Right lobe of liver (tissue), 4 donors: ENCODE results near the gene GID8.

Source experiments
- POLR2A ChIP-seq: fragments of 450-650 bp; IDR thresholded peaks from one replicate; pipeline ENCODE4 v1.6.1; 2017; ENCODE audit warnings: antibody characterized with exemption, mild to moderate bottlenecking
- TF ChIP-seq, protein P1 (sequence below), 4 donors: fragments of 200-600 bp in 3 of 4; fragments of 450-650 bp in 1 of 4; IDR thresholded peaks; one replicate each; pipeline versions ENCODE4 v1.5.1 to v1.8.0; 2016 to 2022; ENCODE audit warnings: antibody characterized with exemption in 4 of 4, mild to moderate bottlenecking in 2 of 4
- donor health status: DM: no; HTN: no; CAD: no.
- donor health status: DM: no; HTN: no; CAD: no.
- donor health status: DM: no; HTN: yes; CAD: no.

DNA sequence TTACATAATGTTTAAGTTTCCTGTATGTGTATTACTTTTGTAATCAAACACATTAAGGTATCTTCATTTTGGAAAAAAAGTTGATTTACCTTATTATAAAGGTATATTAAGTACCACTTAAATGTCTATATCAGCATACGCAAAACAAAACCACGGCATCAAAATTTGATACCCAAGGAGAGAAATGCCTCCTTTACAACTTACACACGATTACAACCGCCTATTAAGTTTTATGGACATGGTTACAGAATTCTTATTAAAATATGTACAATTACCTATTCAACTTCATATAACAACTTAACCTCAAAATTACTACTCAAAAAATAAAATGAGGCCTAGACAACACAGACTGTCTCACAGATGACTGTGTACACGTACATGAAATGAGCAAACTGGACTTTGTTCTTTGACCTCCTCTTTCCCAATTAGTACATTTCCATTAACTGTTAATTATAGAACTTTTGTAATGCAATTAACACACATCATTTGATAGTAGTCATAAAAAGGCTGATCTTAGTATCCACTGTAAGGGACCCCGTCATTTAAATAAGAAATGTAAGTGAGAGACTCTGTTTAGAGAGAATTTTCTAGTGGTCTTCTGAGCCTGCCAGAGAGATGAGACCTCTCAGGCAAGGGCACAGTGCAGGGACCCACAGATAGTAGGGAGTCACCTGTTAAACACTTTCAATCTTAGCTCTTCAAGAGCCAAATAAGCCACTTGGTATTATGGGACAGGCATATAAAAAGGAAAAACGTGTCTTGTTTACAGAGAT is 14.1 kb upstream of the GID8 start:
- TF ChIP-seq POLR2A: no peak
- TF ChIP-seq, protein P1, sequence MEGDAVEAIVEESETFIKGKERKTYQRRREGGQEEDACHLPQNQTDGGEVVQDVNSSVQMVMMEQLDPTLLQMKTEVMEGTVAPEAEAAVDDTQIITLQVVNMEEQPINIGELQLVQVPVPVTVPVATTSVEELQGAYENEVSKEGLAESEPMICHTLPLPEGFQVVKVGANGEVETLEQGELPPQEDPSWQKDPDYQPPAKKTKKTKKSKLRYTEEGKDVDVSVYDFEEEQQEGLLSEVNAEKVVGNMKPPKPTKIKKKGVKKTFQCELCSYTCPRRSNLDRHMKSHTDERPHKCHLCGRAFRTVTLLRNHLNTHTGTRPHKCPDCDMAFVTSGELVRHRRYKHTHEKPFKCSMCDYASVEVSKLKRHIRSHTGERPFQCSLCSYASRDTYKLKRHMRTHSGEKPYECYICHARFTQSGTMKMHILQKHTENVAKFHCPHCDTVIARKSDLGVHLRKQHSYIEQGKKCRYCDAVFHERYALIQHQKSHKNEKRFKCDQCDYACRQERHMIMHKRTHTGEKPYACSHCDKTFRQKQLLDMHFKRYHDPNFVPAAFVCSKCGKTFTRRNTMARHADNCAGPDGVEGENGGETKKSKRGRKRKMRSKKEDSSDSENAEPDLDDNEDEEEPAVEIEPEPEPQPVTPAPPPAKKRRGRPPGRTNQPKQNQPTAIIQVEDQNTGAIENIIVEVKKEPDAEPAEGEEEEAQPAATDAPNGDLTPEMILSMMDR (IDR thresholded peaks at IDR 0.05): no peak
